Ectodermal cell (in vitro differentiated cells): ENCODE results near the gene ATIC.
"Not testable (repeated sequence)": the region's sequence is repeated elsewhere in the genome, so short reads cannot be mapped to it uniquely, and the experiment has no call there.

Experiments
- H3K27ac ChIP-seq: 2 replicates; pipeline ENCODE4 v1.7.0; 2013; ENCODE audit warnings: mild to moderate bottlenecking, low read depth, low read length; ENCODE audit not compliant: insufficient read depth, poor library complexity, severe bottlenecking
- H3K27me3 ChIP-seq: 2 replicates; pipeline ENCODE4 v1.7.0; 2013; ENCODE audit warnings: mild to moderate bottlenecking, low read length; ENCODE audit not compliant: insufficient read depth, control insufficient read depth, poor library complexity, severe bottlenecking
- H3K36me3 ChIP-seq: one replicate; pipeline ENCODE4 v1.7.0; 2013; ENCODE audit warnings: low read length; ENCODE audit not compliant: control insufficient read depth, insufficient read depth
- H3K4me1 ChIP-seq: one replicate; pipeline ENCODE4 v1.7.0; 2013; ENCODE audit warnings: low read length; ENCODE audit not compliant: control insufficient read depth, insufficient read depth
- H3K4me3 ChIP-seq: 2 replicates; pipeline ENCODE4 v1.7.0; 2013; ENCODE audit warnings: low read depth, low read length, control low read depth; ENCODE audit not compliant: insufficient read depth
- H3K9me3 ChIP-seq: 2 replicates; pipeline ENCODE4 v1.7.0; 2013; ENCODE audit warnings: mild to moderate bottlenecking, low read length, moderate library complexity; ENCODE audit not compliant: control insufficient read depth
- WGBS, 2 experiments: methylation state at CpG; one replicate each; pipeline ENCODE4 v1.1.7; 2013; ENCODE audit warnings: missing lambda C conversion rate in 2 of 2; 5-methylcytosine and 5-hydroxymethylcytosine counted together

ATIC gene

DNA sequence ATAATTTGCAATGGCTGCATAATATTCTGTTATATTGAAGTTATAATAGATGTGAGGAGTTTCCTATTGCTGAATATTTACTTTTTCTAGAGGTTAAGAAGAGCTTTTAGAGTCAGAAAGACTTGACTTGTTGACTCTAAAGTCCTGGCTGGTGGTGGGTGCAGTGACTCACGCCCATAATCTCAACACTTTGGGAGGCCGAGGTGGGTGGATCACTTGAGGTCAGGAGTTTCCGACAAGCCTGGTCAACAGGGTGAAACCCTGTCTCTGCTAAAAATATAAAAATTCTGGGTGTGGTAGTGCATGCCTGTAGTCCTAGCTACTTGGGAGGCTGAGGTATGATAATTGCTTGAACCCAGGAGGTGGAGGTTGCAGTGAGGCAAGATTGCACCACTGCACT lies 33.9 kb upstream of the ATIC start:
- no peak overlapping the region for H3K27ac ChIP-seq
- no peak overlapping the region for H3K4me3 ChIP-seq
- H3K9me3 ChIP-seq = no peaks in the 10 kb centered on the region
- H3K4me1 ChIP-seq = no peaks in the 10 kb centered on the region
- H3K36me3 ChIP-seq = no peaks in the 10 kb centered on the region
- 81% methylated on average over 3 of the region's 3 CpGs for WGBS, 2 experiments
- no peaks in the 10 kb centered on the region for H3K27me3 ChIP-seq

DNA sequence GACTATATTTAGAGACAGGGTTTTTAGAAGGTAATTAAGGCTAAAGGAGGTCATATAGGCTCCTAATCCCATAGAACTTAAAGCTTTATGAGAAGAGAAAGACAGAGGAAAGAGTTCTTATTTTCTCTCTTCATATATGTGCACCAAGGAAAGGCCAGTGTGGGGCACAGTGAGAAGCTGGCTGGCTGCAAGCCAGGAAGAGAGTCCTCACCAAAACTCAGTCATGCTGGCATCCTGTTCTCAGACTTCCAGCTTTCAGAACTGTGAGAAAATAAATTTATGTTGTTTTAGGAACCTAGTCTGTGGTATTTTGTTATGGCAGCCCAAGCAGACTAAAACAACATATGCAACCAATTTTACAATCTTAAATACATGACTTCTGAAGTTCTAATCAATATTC lies 31.5 kb upstream of the ATIC start:
- Histone ChIP-seq H3K36me3 (no peaks in the 10 kb centered on the region), H3K27ac (no peak overlapping the region), H3K27me3 (no peaks in the 10 kb centered on the region), H3K9me3 (no peaks in the 10 kb centered on the region), H3K4me3 (no peak overlapping the region), H3K4me1 (no peaks in the 10 kb centered on the region)

DNA sequence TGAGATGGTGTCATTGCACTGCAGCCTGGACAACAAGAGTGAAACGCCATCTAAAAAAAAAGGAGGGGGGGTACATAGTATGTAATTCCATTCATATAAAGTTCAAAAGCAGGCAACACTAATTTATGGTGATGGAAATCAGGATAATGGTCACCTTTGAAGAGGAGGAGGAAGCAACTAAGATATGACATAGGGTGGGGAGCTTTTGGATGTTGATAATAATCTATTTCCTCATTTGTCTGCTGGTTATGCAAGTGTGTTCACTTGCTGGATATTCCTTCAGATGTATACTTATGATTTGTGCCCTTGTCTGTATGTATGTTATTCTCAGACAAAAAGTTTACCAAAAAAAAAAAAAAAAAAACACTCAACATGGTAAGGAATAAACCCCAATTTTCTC lies 28.6 kb upstream of the ATIC start:
- Histone ChIP-seq H3K27me3 (no peaks in the 10 kb centered on the region), H3K9me3 (no peaks in the 10 kb centered on the region), H3K27ac (no peak overlapping the region), H3K4me1 (no peaks in the 10 kb centered on the region), H3K4me3 (no peak overlapping the region), H3K36me3 (no peaks in the 10 kb centered on the region)
- 100% methylated on average over 1 of the region's 1 CpG for WGBS, 2 experiments

DNA sequence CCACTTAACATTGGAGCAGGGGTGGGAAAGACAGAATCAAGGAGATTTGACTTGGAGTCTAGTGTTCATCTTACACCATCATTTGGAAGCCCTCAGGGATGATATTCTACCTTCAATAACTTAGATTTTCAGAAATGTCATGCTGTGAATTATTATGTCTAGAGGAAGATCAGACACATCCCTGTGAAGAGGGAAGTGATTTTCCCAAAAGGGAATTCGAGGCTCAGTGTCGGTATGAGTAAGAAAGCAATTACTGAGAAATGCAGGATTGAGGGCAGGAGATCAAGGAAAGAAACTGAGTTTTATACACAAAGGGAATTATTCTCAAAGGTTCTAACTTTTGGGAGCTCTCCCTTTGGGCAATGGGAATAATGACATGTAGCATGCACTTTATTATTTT lies 25.6 kb upstream of the ATIC start:
- Histone ChIP-seq H3K36me3 (no peaks in the 10 kb centered on the region), H3K9me3 (no peaks in the 10 kb centered on the region), H3K27me3 (no peaks in the 10 kb centered on the region), H3K4me1 (no peaks in the 10 kb centered on the region), H3K4me3 (no peak overlapping the region), H3K27ac (no peak overlapping the region)
- WGBS, 2 experiments = 95 to 97% methylated on average over 2 of the region's 2 CpGs

GRCh38 chr2:215288112-215288815 lies 23.6 kb upstream of the ATIC start:
- Histone ChIP-seq H3K9me3 (no peaks in the 10 kb centered on the region), H3K27me3 (no peaks in the 10 kb centered on the region), H3K4me1 (no peaks in the 10 kb centered on the region), H3K4me3 (no peak overlapping the region), H3K36me3 (no peaks in the 10 kb centered on the region), H3K27ac (no peak overlapping the region)
- 97 to 98% methylated on average over 5 of the region's 6 CpGs for WGBS, 2 experiments

- Histone ChIP-seq H3K27ac (no peak overlapping the region), H3K27me3 (no peaks in the 10 kb centered on the region), H3K36me3 (no peaks in the 10 kb centered on the region), H3K9me3 (no peaks in the 10 kb centered on the region), H3K4me3 (no peak overlapping the region), H3K4me1 (no peaks in the 10 kb centered on the region)
- 90 to 98% methylated on average over 2 to 3 of the region's 3 CpGs for WGBS, 2 experiments
These were observed 20.8 kb upstream of the ATIC start for GRCh38 chr2:215290980-215291599.

GRCh38 chr2:215293879-215294278 lies 18.0 kb upstream of the ATIC start:
- Histone ChIP-seq H3K27ac (no peak overlapping the region), H3K9me3 (no peaks in the 10 kb centered on the region), H3K4me3 (no peak overlapping the region), H3K4me1 (no peaks in the 10 kb centered on the region), H3K27me3 (no peaks in the 10 kb centered on the region), H3K36me3 (no peaks in the 10 kb centered on the region)
- 95 to 98% methylated on average over 3 to 4 of the region's 4 CpGs for WGBS, 2 experiments

DNA sequence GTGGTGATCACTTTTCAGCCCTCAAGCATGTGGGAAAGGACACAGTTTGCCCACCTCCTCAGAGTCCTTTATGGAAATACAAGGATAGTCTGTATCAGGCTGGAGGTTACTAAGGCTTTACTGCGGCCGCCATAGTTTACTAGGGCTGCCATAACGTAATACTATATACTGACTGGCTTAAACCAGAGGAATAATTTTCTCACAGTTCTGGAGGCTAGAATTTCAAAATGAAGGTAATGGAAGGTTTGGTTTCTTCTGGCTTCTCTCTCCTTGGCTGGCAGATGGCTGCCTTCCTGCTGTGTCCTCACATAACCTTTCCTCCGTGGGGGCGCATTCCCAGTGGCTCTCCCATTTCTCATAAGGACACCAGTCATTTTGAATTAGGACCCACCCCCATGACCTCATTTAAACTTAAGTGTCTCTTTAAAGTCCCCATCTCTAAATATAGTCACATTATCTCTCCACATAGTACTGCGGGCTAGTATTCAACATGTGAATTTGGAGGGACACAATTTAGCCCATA lies 12.5 kb upstream of the ATIC start:
- WGBS, 2 experiments = 90 to 95% methylated on average over 6 of the region's 6 CpGs

GRCh38 chr2:215301994-215302393 lies 9.9 kb upstream of the ATIC start:
- WGBS, 2 experiments = 77% methylated on average over 2 of the region's 2 CpGs; no CpG with 5 or more reads in 1 of the 2 experiments
- Histone ChIP-seq H3K27ac (no peak overlapping the region), H3K36me3 (no peaks in the 10 kb centered on the region), H3K27me3 (no peaks in the 10 kb centered on the region), H3K4me3 (no peak overlapping the region), H3K4me1 (no peaks in the 10 kb centered on the region), H3K9me3 (no peaks in the 10 kb centered on the region)

More for the DNA sequence above, 12.5 kb upstream of the ATIC start:
- Histone ChIP-seq H3K36me3 (no peaks in the 10 kb centered on the region), H3K27ac (no peak overlapping the region), H3K4me3 (no peak overlapping the region), H3K4me1 (no peaks in the 10 kb centered on the region), H3K27me3 (no peaks in the 10 kb centered on the region), H3K9me3 (no peaks in the 10 kb centered on the region)

DNA sequence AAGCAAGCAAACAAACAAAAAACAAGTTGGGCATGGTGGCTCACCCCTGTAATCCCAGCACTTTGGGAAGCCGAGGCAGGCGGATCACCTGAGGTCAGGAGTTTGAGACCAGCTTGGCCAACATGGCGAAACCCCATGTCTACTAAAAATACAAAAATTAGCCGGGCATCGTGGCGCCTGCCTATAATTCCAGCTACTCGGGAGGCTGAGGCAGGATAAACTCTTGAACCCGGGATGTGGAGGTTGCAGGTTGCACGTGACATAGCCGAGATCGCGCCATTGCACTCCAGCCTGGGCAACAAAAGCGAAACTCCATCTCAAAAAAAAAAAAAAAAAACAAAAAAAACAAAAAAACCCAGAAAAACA lies 617 bp upstream of the ATIC start:
- peaks cover 11% of the 10 kb centered on the region for H3K36me3 ChIP-seq
- peak overlapping the region; percentile 52 for H3K4me3 ChIP-seq
- H3K4me1 ChIP-seq, H3K9me3 ChIP-seq, H3K27ac ChIP-seq, H3K27me3 ChIP-seq: not testable (repeated sequence)
- WGBS, 2 experiments = 89 to 95% methylated on average over 12 to 13 of the region's 13 CpGs
